B cell (primary cell): Measurements from ENCODE around the gene TTC39B. TPM values are rescaled to one million over a fixed set of nuclear protein-coding genes. Genes with fewer than 3 reads are reported as not detected.

ENCODE experiments used
- ATAC-seq: fragments of 200-7000 bp; cut with Tn5 transposase; one replicate; pipeline ENCODE4 v1.10.0; 2021; ENCODE audit warnings: low read depth, mild to moderate bottlenecking, moderate number of reproducible peaks, moderate library complexity
- CTCF ChIA-PET: fragments of 350-600 bp; sonication (Branson Sonifier 250); formaldehyde crosslinking; loops from one replicate; lab custom pipeline; 2021; ENCODE audit warnings: antibody characterized with exemption, inconsistent platforms; lab: Charles Lee
- POLR2A ChIA-PET: fragments of 350-600 bp; sonication (Branson Sonifier 250); formaldehyde crosslinking; loops from one replicate; lab custom pipeline; 2021; ENCODE audit warnings: antibody characterized with exemption; lab: Charles Lee
- DNase-seq: peaks from one replicate; pipeline ENCODE4 v3.0.0; 2013
- H2AFZ ChIP-seq: 2 replicates; pipeline ENCODE4 v1.6.1; 2012; ENCODE audit warnings: mild to moderate bottlenecking, low read depth, low read length; ENCODE audit not compliant: insufficient read depth, poor library complexity, severe bottlenecking
- H3K27ac ChIP-seq, 2 donors: 1 replicate in 1 of 2; 2 replicates in 1 of 2; pipeline ENCODE4 v1.5.1; 2012 to 2013; ENCODE audit warnings: low read length in 2 of 2, mild to moderate bottlenecking in 2 of 2, moderate library complexity in 1 of 2
- H3K27me3 ChIP-seq, 4 experiments: fragments of 200-600 bp in 1 of 4; sonication (generic) in 1 of 4; replicated peaks in 1 of 4; 1 replicate in 2 of 4; 2 replicates in 2 of 4; pipeline versions ENCODE4 v1.6.1 to v1.7.0; 2013 to 2016; ENCODE audit warnings: low read length in 3 of 4, mild to moderate bottlenecking in 2 of 4, mixed read lengths in 1 of 4, moderate library complexity in 1 of 4; ENCODE audit not compliant: insufficient read depth in 4 of 4, control insufficient read depth in 3 of 4; ENCODE audit errors: control extremely low read depth in 1 of 4
- H3K36me3 ChIP-seq, 2 experiments: replicated peaks in 1 of 2; 1 replicate in 1 of 2; 2 replicates in 1 of 2; pipeline versions ENCODE4 v1.6.1 to v1.7.1; 2013; ENCODE audit warnings: low read length in 1 of 2; ENCODE audit not compliant: insufficient read depth in 2 of 2, control insufficient read depth in 1 of 2; ENCODE audit errors: control extremely low read depth in 1 of 2, extremely low read depth in 1 of 2
- H3K4me1 ChIP-seq, 2 donors: fragments of 200-600 bp in 1 of 2; sonication (generic) in 1 of 2; 1 replicate in 1 of 2; 2 replicates in 1 of 2; pipeline versions ENCODE4 v1.5.1 to v1.6.1; 2013 to 2017; ENCODE audit warnings: low read length in 2 of 2; ENCODE audit not compliant: control insufficient read depth in 2 of 2, insufficient read depth in 2 of 2
- H3K4me2 ChIP-seq: replicated peaks from 2 replicates; pipeline ENCODE3; 2012; ENCODE audit warnings: mild to moderate bottlenecking, low read depth, low read length; ENCODE audit not compliant: poor library complexity, severe bottlenecking
- H3K4me3 ChIP-seq, 5 experiments: fragments of 200-600 bp in 1 of 5; sonication (generic) in 1 of 5; 1 replicate in 3 of 5; 2 replicates in 2 of 5; pipeline versions ENCODE4 v1.5.1 to v1.7.0; 2011 to 2016; ENCODE audit warnings: low read length in 4 of 5, mild to moderate bottlenecking in 4 of 5, low read depth in 2 of 5, control low read depth in 1 of 5, moderate library complexity in 1 of 5; ENCODE audit not compliant: insufficient read depth in 1 of 5; ENCODE audit errors: control extremely low read depth in 1 of 5, extremely low read depth in 1 of 5
- H3K79me2 ChIP-seq: fragments of 200-600 bp; sonication (generic); one replicate; pipeline ENCODE4 v1.6.0; 2016; ENCODE audit warnings: low read length; ENCODE audit not compliant: control insufficient read depth, insufficient read depth
- H3K9ac ChIP-seq: fragments of 200-600 bp; sonication (generic); 2 replicates; pipeline ENCODE4 v1.6.1; 2017; ENCODE audit warnings: mild to moderate bottlenecking, low read length, moderate library complexity
- H3K9me3 ChIP-seq, 3 donors: one replicate each; pipeline versions ENCODE4 v1.6.1 to v1.7.1; 2013; ENCODE audit warnings: low read length in 2 of 3; ENCODE audit not compliant: control insufficient read depth in 2 of 3, insufficient read depth in 1 of 3; ENCODE audit errors: control extremely low read depth in 1 of 3
- H4K20me1 ChIP-seq: 2 replicates; pipeline ENCODE4 v1.6.0; 2012; ENCODE audit warnings: mild to moderate bottlenecking, low read length; ENCODE audit not compliant: insufficient read depth, control insufficient read depth, poor library complexity, severe bottlenecking
- H3K27ac Mint-ChIP-seq: one replicate; pipeline ENCODE4 v1.8.0; 2021; ENCODE audit warnings: mixed read lengths
- H3K27me3 Mint-ChIP-seq: one replicate; pipeline ENCODE4 v1.8.0; 2021; ENCODE audit warnings: mixed read lengths
- H3K4me1 Mint-ChIP-seq: one replicate; pipeline ENCODE4 v1.8.0; 2021; ENCODE audit warnings: mixed read lengths
- H3K4me3 Mint-ChIP-seq: one replicate; pipeline ENCODE4 v1.8.0; 2021; ENCODE audit warnings: mixed read lengths
- H3K9me3 Mint-ChIP-seq: one replicate; pipeline ENCODE4 v1.8.0; 2022; ENCODE audit warnings: mixed read lengths; ENCODE audit not compliant: insufficient read depth
- CTCF ChIP-seq: fragments of 200-600 bp; IDR thresholded peaks from one replicate; pipeline ENCODE4 v1.8.0; 2022; ENCODE audit warnings: antibody characterized with exemption, mild to moderate bottlenecking
- EZH2 ChIP-seq: IDR thresholded peaks from 2 replicates; pipeline ENCODE4 v1.6.1; 2012; ENCODE audit warnings: borderline replicate concordance, low read depth, mild to moderate bottlenecking, moderate library complexity, low read length; ENCODE audit not compliant: insufficient read depth, poor library complexity, severe bottlenecking
- WGBS: methylation state at CpG from one replicate; pipeline ENCODE4 v1.1.5; 2013; ENCODE audit warnings: missing lambda C conversion rate; ENCODE audit not compliant: insufficient coverage; 5-methylcytosine and 5-hydroxymethylcytosine counted together
- intact Hi-C: fragments of 100-400 bp; cut with micrococcal nuclease; formaldehyde crosslinking; loops from one replicate; pipeline ENCODE4 v1.10.0; 2022
- polyA plus RNA-seq: library from polyadenylated mRNA; depleted of rRNA; stranded (reverse); fragments of >200 nt; gene quantifications from 2 replicates; pipeline ENCODE4 v1.2.3, GENCODE V29; 2012
- total RNA-seq, 2 donors: library from RNA; stranded (reverse); fragments of 120-200 nt in 1 of 2; gene quantifications; 1 replicate in 1 of 2; 2 replicates in 1 of 2; pipeline versions ENCODE4 v1.2.3 to v1.2.4, GENCODE V29; 2013 to 2022

The TTC39B gene
- total and polyA plus RNA-seq, 2 donors (not counting 1 experiment from before 2014, with no cell fraction given) = 2.0 to 3.6 TPM

- H3K4me1 Mint-ChIP-seq = peaks cover 14% of the 10 kb centered on the region
- Histone ChIP-seq H3K4me1 (peaks cover 3 to 7% of the 10 kb centered on the region in 2 donors), H3K4me2 (no peak overlapping the region), H3K36me3 (no peaks in the 10 kb centered on the region), H3K79me2 (peaks cover 13% of the 10 kb centered on the region), H3K9me3 (peaks cover 0 to 2% (median 0%) of the 10 kb centered on the region in 3 donors), H3K27me3 (no peaks in the 10 kb centered on the region), H4K20me1 (no peaks in the 10 kb centered on the region), H3K4me3 (no peak overlapping the region), H3K9ac (no peak overlapping the region), H2AFZ (no peak overlapping the region), H3K27ac (no peak overlapping the region)
- TF ChIP-seq EZH2 (no peak), CTCF (no peak)
- no peak overlapping the region for H3K4me3 Mint-ChIP-seq
- no peak overlapping the region for H3K27ac Mint-ChIP-seq
- ChIA-PET POLR2A (no interaction called here), CTCF (interaction anchor here (0.6 to 1.3 kb wide), 3 partner anchors 11 to 222 kb away, joined by 3 to 4 read pairs (median 3); no protein-coding TSS in a partner anchor)
- DNase-seq = no peak
- no peak for ATAC-seq
- intact Hi-C loops = no loop called here
- H3K27me3 Mint-ChIP-seq = no peaks in the 10 kb centered on the region
- 100% methylated on average over 3 of the region's 8 CpGs for WGBS
- no peaks in the 10 kb centered on the region for H3K9me3 Mint-ChIP-seq
These were observed 24.3 kb downstream of the TTC39B start for GRCh38 chr9:15282567-15283285.

- H3K9me3 Mint-ChIP-seq = no peaks in the 10 kb centered on the region
- TF ChIP-seq CTCF (no peak), EZH2 (no peak)
- 100% methylated on average over 1 of the region's 3 CpGs for WGBS
- intact Hi-C loops = no loop called here
- Histone ChIP-seq H3K9ac (no peak overlapping the region), H3K27me3 (no peaks in the 10 kb centered on the region), H3K4me2 (no peak overlapping the region), H3K4me3 (no peak overlapping the region), H2AFZ (no peak overlapping the region), H3K27ac (no peak overlapping the region), H3K36me3 (no peaks in the 10 kb centered on the region), H3K4me1 (peaks cover 0 to 3% of the 10 kb centered on the region in 2 donors), H3K9me3 (peaks cover 0 to 2% (median 0%) of the 10 kb centered on the region in 3 donors), H3K79me2 (peaks cover 30% of the 10 kb centered on the region), H4K20me1 (no peaks in the 10 kb centered on the region)
- DNase-seq (no peak), ATAC-seq (no peak)
- POLR2A ChIA-PET = no interaction called here
- H3K4me3 Mint-ChIP-seq = no peak overlapping the region
- CTCF ChIA-PET = interaction anchor here (0.5 to 2.9 kb wide), 2 partner anchors 175 to 326 kb away, joined by 4 to 10 read pairs; no protein-coding TSS in a partner anchor
- H3K27me3 Mint-ChIP-seq = no peaks in the 10 kb centered on the region
- H3K4me1 Mint-ChIP-seq = peaks cover 6% of the 10 kb centered on the region
- no peak overlapping the region for H3K27ac Mint-ChIP-seq
These were observed 26.4 kb downstream of the TTC39B start for GRCh38 chr9:15280647-15281046.
